ENCODE results near the gene CDC5L.

- TF ChIP-seq, protein P1, sequence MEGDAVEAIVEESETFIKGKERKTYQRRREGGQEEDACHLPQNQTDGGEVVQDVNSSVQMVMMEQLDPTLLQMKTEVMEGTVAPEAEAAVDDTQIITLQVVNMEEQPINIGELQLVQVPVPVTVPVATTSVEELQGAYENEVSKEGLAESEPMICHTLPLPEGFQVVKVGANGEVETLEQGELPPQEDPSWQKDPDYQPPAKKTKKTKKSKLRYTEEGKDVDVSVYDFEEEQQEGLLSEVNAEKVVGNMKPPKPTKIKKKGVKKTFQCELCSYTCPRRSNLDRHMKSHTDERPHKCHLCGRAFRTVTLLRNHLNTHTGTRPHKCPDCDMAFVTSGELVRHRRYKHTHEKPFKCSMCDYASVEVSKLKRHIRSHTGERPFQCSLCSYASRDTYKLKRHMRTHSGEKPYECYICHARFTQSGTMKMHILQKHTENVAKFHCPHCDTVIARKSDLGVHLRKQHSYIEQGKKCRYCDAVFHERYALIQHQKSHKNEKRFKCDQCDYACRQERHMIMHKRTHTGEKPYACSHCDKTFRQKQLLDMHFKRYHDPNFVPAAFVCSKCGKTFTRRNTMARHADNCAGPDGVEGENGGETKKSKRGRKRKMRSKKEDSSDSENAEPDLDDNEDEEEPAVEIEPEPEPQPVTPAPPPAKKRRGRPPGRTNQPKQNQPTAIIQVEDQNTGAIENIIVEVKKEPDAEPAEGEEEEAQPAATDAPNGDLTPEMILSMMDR (IDR thresholded peaks at IDR 0.05 in 2 of 3, conservative IDR thresholded peaks at IDR 0.05 in 1 of 3; ENCODE audit: borderline replicate concordance in 1 of 3, insufficient read depth in 1 of 3, low read depth in 2 of 3, low read length in 2 of 3) = no peak
- no peak for TF ChIP-seq EZH2 (IDR thresholded peaks at IDR 0.05)
- no peak for TF ChIP-seq POLR2A (IDR thresholded peaks at IDR 0.05; ENCODE audit: borderline replicate concordance, extremely low read depth, insufficient read depth, insufficient read length)
- TF ChIP-seq RAD21 (IDR thresholded peaks at IDR 0.05; ENCODE audit: low read depth) = no peak
- TF ChIP-seq CBX3 (IDR thresholded peaks at IDR 0.05; ENCODE audit: low read depth) = no peak
- TF ChIP-seq REST (IDR thresholded peaks at IDR 0.05; ENCODE audit: low read depth) = no peak
Measured at GRCh38 chr6:44497807-44498206, 110.3 kb downstream of the CDC5L start.
